DOHH2 (cell line): ENCODE results near the gene MYOZ2.
"Not testable (repeated sequence)": the region's sequence is repeated elsewhere in the genome, so short reads cannot be mapped to it uniquely, and the experiment has no call there.

ENCODE experiments used
- CTCF ChIP-seq: fragments of 200-600 bp; sonication (generic); IDR thresholded peaks from one replicate; pipeline ENCODE4 v1.5.1; 2014; ENCODE audit warnings: antibody characterized with exemption, mild to moderate bottlenecking, low read depth, low read length; ENCODE audit not compliant: poor library complexity, severe bottlenecking
- EZH2phosphoT487 ChIP-seq: fragments of 200-600 bp; sonication (generic); IDR thresholded peaks from 2 replicates; pipeline ENCODE4 v1.6.1; 2017; ENCODE audit warnings: borderline replicate concordance, mild to moderate bottlenecking, antibody characterized with exemption, low read length, moderate library complexity, mixed read lengths

- not testable (repeated sequence) for TF ChIP-seq CTCF, EZH2phosphoT487
Measured at GRCh38 chr4:119141283-119141682, 5.7 kb downstream of the MYOZ2 start.
